ENCODE measurements around the gene FAM168A.

The FAM168A gene

DNA sequence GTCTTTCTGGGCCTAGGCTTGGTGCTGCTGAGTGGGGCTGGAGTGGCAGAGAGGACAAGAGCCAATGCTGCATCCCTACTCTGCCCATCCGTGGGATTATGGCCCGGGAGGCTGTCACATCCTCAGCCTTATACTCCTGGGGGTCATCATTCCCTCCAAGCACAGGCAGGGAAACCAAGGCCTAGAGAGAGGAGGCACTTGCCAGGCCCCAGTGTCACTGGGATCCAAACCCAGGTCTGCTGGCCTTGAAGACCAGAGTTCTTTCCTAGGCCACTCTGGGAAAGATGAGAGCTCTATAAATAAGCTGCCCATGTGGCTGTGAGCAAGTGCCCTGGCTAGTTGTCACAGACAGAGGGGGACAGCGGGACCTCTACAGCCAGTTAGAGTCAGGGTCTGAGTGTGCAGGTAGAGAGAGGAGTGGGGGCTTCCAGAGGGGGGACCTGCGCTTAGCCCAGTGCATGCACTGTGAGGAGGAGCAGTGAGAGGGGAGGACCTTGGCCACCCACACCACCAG lies 217.0 kb downstream of the FAM168A start:
- Histone ChIP-seq H3K4me1 (ENCODE audit: control insufficient read depth, insufficient read depth, low read length) (peaks cover 27% of the 10 kb centered on the region), H3K9me3 (ENCODE audit: control insufficient read depth, low read length) (no peaks in the 10 kb centered on the region), H3K4me3 (ENCODE audit: insufficient read depth, low read depth, low read length) (no peak overlapping the region), H3K27ac (ENCODE audit: insufficient read depth, low read depth, low read length, poor library complexity, severe bottlenecking) (no peak overlapping the region), H3K27me3 (ENCODE audit: control insufficient read depth, insufficient read depth, low read length, poor library complexity, severe bottlenecking) (peaks cover 6% of the 10 kb centered on the region), H3K36me3 (ENCODE audit: control insufficient read depth, insufficient read depth, low read length) (no peaks in the 10 kb centered on the region)
- 90 to 96% methylated on average over 4 of the region's 4 CpGs for WGBS, 2 experiments

DNA sequence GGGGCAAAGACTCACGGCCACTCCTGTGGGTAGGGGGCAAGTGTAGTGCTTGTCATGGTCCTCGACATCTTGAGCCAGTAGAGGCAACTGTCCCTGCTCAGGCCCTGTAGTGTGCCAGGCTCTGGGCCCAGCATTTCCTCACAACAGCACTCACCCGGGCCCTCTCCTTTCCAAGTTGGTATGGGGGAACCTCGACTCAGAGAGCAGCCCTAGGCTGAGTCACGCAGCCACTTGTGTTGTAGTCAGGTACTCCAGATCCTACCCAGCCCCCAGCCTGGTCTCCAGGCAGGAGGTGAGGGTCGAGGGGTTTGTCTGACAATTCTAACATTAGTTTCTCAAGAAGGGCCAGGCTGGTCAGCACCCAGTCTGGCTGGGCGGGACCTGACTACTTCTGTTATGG lies 217.6 kb downstream of the FAM168A start:
- Histone ChIP-seq H3K27ac (ENCODE audit: insufficient read depth, low read depth, low read length, poor library complexity, severe bottlenecking) (no peak overlapping the region), H3K27me3 (ENCODE audit: control insufficient read depth, insufficient read depth, low read length, poor library complexity, severe bottlenecking) (peaks cover 6% of the 10 kb centered on the region), H3K9me3 (ENCODE audit: control insufficient read depth, low read length) (no peaks in the 10 kb centered on the region), H3K4me3 (ENCODE audit: insufficient read depth, low read depth, low read length) (no peak overlapping the region), H3K4me1 (ENCODE audit: control insufficient read depth, insufficient read depth, low read length) (peaks cover 25% of the 10 kb centered on the region), H3K36me3 (ENCODE audit: control insufficient read depth, insufficient read depth, low read length) (no peaks in the 10 kb centered on the region)
- WGBS, 2 experiments, result 82 to 86% methylated on average over 7 of the region's 7 CpGs

DNA sequence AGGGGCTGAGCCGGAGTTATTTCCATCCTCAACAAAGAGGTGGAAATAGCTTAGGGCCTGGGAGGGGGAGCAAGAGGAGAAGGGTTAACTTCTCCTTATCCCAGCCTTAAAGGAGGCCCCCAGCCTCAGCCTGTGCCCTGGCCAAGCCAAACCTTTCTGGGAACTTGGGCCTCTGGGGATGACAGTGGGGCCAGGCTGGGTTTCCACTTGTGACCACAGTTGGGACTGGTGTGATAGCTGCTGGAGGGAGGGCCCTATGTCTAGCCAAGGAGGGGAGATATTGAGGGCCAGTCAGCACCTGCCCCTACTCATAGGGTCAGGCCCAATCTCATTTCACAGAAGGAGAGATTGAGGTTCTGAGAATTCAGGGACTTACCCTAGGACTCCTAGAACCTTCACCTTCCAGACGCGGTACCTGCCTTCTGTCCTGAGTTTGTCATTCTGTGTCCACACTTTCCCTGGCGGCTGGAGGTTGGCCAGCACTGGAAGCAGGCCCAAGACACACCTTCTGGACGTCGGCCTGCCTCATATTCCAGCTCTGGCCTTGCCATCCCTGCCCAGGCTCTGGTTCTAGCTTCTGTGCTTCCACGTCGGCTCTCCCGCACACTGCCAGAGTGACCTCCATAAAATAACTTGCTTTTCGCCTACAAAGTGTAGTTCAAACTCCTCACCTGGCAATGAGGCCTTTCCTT lies 218.6 kb downstream of the FAM168A start:
- Histone ChIP-seq H3K36me3 (ENCODE audit: control insufficient read depth, insufficient read depth, low read length) (no peaks in the 10 kb centered on the region), H3K4me1 (ENCODE audit: control insufficient read depth, insufficient read depth, low read length) (peaks cover 18% of the 10 kb centered on the region), H3K27me3 (ENCODE audit: control insufficient read depth, insufficient read depth, low read length, poor library complexity, severe bottlenecking) (peaks cover 6% of the 10 kb centered on the region), H3K9me3 (ENCODE audit: control insufficient read depth, low read length) (no peaks in the 10 kb centered on the region), H3K27ac (ENCODE audit: insufficient read depth, low read depth, low read length, poor library complexity, severe bottlenecking) (no peak overlapping the region), H3K4me3 (ENCODE audit: insufficient read depth, low read depth, low read length) (no peak overlapping the region)
- WGBS, 2 experiments, result 92 to 94% methylated on average over 10 of the region's 10 CpGs

DNA sequence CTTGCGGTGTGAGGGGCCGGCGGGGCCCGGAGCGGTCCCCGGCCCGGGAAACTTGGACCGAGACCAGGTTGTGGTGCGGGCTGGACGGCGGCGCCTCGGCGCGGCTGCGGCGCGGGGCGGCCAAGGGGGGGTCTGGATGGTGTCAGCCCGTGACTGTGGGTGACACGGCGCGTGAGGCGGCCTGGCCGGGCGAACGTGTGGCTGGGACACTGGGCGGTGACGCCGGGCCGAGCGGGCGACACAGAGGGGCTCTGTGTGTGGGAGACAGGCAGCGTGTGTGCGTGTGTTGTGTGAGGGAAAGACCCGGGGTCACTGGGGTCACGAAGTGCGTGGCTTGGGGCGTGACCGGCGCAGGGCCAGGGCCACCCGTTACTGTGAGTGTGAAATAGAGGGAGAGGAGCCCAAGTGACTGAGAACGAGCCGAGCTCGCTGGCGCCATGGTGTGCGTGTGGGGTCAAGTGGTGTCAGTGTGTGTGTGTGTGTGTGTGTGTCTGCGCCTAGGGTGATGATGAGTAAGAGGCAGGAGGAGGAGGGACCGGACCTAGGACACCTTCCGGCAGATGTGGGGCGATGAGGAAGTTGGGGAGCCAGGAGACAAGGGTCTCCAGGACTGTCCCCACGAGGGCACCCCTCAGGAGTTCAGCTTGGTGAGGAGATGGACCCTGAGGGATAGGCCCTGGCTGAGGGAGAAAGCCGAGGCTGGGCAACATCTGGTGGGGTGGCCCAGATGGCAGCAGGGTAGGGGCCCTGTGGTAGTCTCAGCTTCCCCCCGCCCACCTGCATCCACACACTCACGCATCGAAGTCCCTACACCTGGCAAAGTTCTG lies 220.9 kb downstream of the FAM168A start:
- no peak overlapping the region for H3K27ac ChIP-seq (ENCODE audit: insufficient read depth, low read depth, low read length, poor library complexity, severe bottlenecking)
- no peaks in the 10 kb centered on the region for H3K36me3 ChIP-seq (ENCODE audit: control insufficient read depth, insufficient read depth, low read length)
- WGBS, 2 experiments, result 7 to 9% methylated on average over 56 of the region's 56 CpGs
- H3K4me3 ChIP-seq (ENCODE audit: insufficient read depth, low read depth, low read length), result peak overlapping the region; percentile 70
- H3K4me1 ChIP-seq (ENCODE audit: control insufficient read depth, insufficient read depth, low read length), result peaks cover 8% of the 10 kb centered on the region
- H3K27me3 ChIP-seq (ENCODE audit: control insufficient read depth, insufficient read depth, low read length, poor library complexity, severe bottlenecking), result peaks cover 6% of the 10 kb centered on the region
- no peaks in the 10 kb centered on the region for H3K9me3 ChIP-seq (ENCODE audit: control insufficient read depth, low read length)

DNA sequence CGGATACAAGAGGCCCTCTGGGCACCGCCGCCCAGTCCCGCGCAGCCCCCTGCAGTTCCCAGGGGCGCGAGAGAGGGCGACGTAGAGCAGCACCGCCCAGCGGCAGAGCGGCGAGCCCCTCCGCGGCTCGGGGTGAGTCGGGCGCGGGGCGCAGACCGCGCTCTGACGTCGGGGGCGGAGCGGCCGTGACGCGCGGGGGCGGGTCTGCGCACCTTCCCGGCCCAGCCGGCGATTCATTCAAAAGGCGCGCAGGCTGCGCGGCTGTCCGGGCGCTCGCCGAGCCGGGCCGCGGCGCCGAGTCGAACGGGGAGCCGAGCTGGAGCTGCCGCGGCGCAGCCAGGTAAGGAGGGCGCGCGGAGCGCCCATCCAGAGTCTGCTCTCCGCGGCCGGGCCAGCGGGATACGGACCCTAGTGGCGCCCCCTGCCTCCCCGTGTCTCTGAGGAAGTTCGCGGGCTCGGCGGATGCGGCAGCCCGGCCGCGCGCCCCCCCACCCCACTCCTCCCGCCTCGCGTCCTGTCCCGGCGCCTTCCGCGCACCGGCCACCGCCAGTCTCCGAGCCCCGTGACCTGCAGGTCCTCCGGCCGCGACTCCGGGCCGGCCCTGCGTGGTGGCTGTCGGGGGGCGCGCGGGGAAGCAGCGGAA lies 221.6 kb downstream of the FAM168A start, which contains the start of gene RELT:
RELT (plus strand) TSS at position 240 of the 643 bp plus-strand sequence. CDS start 12,738 bp downstream, outside the sequence.
- no peaks in the 10 kb centered on the region for H3K9me3 ChIP-seq (ENCODE audit: control insufficient read depth, low read length)
- H3K27me3 ChIP-seq (ENCODE audit: control insufficient read depth, insufficient read depth, low read length, poor library complexity, severe bottlenecking), result peaks cover 6% of the 10 kb centered on the region
- WGBS, 2 experiments, result 1% methylated on average over 96 of the region's 96 CpGs
- peaks cover 8% of the 10 kb centered on the region for H3K4me1 ChIP-seq (ENCODE audit: control insufficient read depth, insufficient read depth, low read length)
- peak within 1 kb of the TSS; percentile 70 for H3K4me3 ChIP-seq (ENCODE audit: insufficient read depth, low read depth, low read length)
- no peak within 1 kb of the TSS for H3K27ac ChIP-seq (ENCODE audit: insufficient read depth, low read depth, low read length, poor library complexity, severe bottlenecking)
- no peaks in the 10 kb centered on the region for H3K36me3 ChIP-seq (ENCODE audit: control insufficient read depth, insufficient read depth, low read length)

DNA sequence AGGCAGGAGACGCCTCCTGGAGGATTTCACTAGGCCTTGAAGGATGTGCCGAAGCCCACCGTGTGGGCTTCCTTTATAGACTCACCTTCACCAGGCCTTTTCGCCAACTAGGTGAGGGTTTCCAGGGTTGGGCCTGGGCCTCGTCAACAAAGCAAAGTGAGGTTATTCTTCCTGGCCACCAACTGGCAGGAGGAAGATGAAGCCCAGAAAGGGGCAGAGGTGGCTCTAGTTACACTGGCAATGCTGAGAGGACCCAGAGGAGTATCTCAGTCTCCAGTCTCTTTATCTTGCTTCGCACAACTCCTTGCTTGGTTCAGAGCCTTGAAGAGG lies 222.1 kb downstream of the FAM168A start:
- 76 to 77% methylated on average over 6 of the region's 6 CpGs for WGBS, 2 experiments
- H3K27me3 ChIP-seq (ENCODE audit: control insufficient read depth, insufficient read depth, low read length, poor library complexity, severe bottlenecking), result peaks cover 6% of the 10 kb centered on the region
- no peaks in the 10 kb centered on the region for H3K9me3 ChIP-seq (ENCODE audit: control insufficient read depth, low read length)
- H3K27ac ChIP-seq (ENCODE audit: insufficient read depth, low read depth, low read length, poor library complexity, severe bottlenecking), result no peak overlapping the region
- peaks cover 8% of the 10 kb centered on the region for H3K4me1 ChIP-seq (ENCODE audit: control insufficient read depth, insufficient read depth, low read length)
- peak overlapping the region; percentile 70 for H3K4me3 ChIP-seq (ENCODE audit: insufficient read depth, low read depth, low read length)
- no peaks in the 10 kb centered on the region for H3K36me3 ChIP-seq (ENCODE audit: control insufficient read depth, insufficient read depth, low read length)

DNA sequence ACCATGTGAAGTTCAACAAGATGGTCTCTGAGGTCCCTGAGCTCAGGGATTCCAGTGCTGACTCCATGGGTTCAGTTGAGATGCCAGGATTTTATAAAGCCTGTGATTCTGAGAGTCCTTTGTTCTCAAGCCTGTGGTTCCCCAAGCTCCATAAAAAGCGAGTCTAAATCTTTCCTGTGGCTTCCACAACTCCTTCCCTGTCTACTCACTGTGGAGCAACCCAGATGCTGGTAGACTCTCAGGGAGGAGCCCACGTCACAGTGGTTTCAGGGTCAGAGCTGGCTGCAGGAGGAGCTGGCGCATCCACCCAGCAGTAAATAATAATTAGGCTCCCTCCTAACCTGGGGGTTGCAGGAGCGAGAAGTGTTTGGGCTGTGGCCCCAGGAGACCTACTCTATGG lies 223.8 kb downstream of the FAM168A start:
- Histone ChIP-seq H3K27me3 (ENCODE audit: control insufficient read depth, insufficient read depth, low read length, poor library complexity, severe bottlenecking) (peaks cover 6% of the 10 kb centered on the region), H3K4me1 (ENCODE audit: control insufficient read depth, insufficient read depth, low read length) (peaks cover 8% of the 10 kb centered on the region), H3K27ac (ENCODE audit: insufficient read depth, low read depth, low read length, poor library complexity, severe bottlenecking) (no peak overlapping the region), H3K9me3 (ENCODE audit: control insufficient read depth, low read length) (no peaks in the 10 kb centered on the region), H3K36me3 (ENCODE audit: control insufficient read depth, insufficient read depth, low read length) (no peaks in the 10 kb centered on the region), H3K4me3 (ENCODE audit: insufficient read depth, low read depth, low read length) (no peak overlapping the region)
- 92% methylated on average over 4 of the region's 4 CpGs for WGBS, 2 experiments

DNA sequence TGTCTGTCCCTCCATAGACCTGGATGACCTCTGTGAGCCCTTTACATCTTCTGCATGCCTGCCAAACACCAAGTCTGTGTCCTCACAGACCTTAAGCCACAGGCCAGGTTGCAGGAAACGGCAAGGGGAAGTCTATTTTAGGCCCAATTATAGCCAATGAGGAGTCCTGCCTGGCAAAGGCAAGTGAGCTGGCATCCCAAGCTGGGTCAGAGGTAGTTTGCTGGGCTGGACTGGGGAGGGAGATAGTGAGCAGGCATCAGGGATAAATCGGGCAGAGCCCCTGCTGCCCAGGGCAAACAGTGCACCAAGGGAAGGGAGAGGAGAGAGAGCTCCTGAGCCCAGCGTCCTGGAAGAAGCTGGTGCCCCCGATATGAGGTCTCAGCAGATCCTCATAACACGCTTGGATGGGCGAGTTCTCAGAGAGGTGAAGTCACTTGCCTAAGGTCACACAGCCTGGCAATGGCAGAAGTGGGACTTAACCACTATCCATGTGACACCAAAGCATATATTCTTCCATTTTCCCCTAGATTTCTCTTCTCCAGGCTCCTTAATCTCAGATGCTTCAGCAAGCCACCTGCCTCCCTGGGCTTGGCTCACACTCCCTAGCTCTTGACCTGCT lies 225.4 kb downstream of the FAM168A start:
- H3K4me1 ChIP-seq (ENCODE audit: control insufficient read depth, insufficient read depth, low read length), result peaks cover 4% of the 10 kb centered on the region
- no peak overlapping the region for H3K27ac ChIP-seq (ENCODE audit: insufficient read depth, low read depth, low read length, poor library complexity, severe bottlenecking)
- no peaks in the 10 kb centered on the region for H3K9me3 ChIP-seq (ENCODE audit: control insufficient read depth, low read length)
- H3K36me3 ChIP-seq (ENCODE audit: control insufficient read depth, insufficient read depth, low read length), result peaks cover 2% of the 10 kb centered on the region
- no peak overlapping the region for H3K4me3 ChIP-seq (ENCODE audit: insufficient read depth, low read depth, low read length)
- 71 to 72% methylated on average over 6 of the region's 6 CpGs for WGBS, 2 experiments
- H3K27me3 ChIP-seq (ENCODE audit: control insufficient read depth, insufficient read depth, low read length, poor library complexity, severe bottlenecking), result peaks cover 6% of the 10 kb centered on the region

DNA sequence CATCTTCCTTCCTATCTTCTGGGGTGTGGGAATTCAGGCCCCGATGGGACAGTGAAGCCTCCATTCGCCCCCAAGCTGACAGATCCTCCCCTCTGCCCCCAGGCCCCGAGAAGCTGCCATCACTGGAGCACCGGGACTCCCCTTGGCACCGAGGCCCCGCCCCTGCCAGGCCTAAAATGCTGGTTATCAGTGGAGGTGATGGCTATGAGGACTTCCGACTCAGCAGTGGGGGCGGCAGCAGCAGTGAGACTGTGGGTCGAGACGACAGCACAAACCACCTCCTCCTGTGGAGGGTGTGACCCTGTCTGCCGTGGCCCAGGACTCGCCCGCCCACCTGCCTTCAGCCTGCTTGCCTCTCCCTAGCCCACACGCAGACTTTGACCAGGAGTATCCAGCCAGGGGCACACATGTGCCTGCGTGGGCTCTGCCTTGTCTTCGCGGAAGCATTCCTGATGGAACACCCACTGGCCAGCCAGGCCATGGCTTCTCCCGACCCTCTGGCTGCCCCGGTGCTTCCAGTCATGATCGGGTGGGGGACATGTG lies 230.4 kb downstream of the FAM168A start:
- Histone ChIP-seq H3K4me3 (ENCODE audit: insufficient read depth, low read depth, low read length) (no peak overlapping the region), H3K4me1 (ENCODE audit: control insufficient read depth, insufficient read depth, low read length) (no peaks in the 10 kb centered on the region), H3K27me3 (ENCODE audit: control insufficient read depth, insufficient read depth, low read length, poor library complexity, severe bottlenecking) (no peaks in the 10 kb centered on the region), H3K36me3 (ENCODE audit: control insufficient read depth, insufficient read depth, low read length) (peaks cover 27% of the 10 kb centered on the region), H3K9me3 (ENCODE audit: control insufficient read depth, low read length) (no peaks in the 10 kb centered on the region), H3K27ac (ENCODE audit: insufficient read depth, low read depth, low read length, poor library complexity, severe bottlenecking) (no peak overlapping the region)
- 90 to 92% methylated on average over 20 of the region's 20 CpGs for WGBS, 2 experiments
